ENCODE data around the gene ZNF337.
"Not testable (repeated sequence)": the region's sequence is repeated elsewhere in the genome, so short reads cannot be mapped to it uniquely, and the experiment has no call there.

ZNF337 gene

DNA sequence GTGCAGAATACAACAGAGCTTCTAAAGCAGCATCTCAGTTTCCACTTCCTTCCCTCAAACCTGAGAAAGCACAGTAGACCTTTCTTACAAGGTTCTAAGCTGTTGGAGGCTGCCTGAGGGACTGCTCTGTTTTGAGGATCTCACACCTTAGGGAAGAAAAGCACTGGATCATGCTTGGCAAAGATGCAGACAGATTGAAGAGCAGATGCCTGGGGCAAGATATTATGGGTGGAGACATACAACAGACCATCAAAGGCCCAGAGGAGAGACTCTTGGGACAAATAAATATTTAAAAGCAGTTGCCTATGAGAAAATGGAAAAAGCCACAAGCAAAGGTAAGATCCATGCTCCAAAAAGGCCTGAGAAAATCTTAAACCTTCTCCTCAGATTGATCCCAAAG, 6.2 kb downstream of the ZNF337 start:
- DNase-seq, result no peak

DNA sequence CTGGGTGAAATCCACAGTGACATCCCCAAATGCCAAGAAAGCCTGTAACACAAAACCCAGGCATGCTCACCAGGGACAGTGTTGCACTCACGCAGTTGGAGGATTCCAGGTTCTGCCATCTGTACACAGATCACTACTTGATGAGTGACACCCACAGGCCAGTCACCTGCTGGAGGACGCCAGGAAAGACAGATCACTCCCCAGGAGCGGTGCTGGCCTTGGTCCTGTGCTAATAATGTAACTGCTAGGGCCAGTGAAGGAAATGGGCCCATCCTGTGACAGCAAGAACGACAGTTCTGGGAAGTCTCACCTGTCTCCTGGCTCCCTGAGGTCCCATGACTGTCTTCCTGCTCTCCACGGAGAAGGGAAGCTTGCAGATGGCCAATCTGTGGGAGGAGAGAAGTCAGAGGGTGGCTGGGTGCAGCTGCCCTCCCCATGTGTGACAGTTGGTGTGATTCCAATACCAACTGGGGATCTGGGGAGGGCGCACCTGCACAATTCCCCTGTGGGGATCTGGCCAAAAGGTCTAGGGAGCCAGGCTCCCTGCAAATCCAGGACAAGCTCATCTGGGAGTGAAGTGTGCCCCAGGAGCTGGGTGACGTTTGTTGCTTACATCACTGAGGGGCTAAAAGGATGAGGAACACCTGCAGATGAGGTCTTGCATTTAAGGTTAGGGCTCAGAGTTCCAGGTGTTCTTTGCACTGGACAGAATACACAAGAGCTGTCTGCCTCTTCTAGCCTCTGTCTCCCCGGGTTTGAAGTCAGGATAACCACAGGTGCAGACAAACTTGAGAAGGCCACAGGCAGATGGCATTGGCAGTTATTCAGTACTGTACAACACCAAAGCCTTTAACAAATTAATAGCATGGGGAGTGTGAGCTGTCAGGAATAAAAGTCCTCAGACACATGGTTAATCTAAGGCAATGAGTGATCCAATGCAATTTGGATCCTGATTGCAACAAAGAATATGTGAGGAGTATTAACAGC, 10.3 kb downstream of the ZNF337 start:
- DNase-seq, result no peak

DNA sequence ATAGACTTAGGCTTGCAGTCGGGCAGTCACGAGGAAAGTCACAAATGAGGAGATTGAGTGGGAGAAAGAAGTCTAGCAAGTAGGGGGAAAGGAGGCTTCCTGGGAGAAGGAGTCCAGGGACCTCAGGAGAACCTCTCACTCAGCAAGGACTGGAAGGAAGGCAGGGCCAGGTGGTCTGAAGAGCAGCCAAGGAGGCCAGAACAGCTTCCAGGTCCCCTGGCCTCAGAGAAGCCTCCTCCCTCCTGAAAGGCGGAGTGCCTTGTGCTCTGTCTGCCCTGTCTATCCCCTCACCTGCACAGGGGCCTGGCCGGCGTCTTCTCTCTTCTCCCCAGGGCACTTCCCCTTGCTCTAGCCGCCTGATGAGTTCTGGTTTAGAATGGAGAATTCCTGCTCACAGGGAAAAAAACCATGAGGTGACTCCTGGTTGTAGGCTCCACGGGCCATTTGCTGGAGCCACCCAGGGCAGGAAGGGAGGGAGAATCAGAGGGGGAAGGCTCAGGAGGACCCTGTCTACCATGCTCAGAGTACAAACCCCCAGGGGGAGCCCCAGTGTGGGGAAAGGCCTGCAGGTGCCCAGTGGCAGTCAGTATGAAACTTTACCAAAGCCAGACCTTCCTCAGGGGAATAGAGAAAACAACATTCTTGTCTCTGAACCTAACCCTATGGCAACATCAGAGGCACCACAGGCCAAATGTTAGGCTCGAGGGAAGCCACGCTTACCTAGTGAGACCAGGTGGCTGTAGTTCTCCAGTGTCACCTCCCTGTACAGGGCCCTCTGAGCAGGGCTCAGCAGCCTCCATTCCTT, 11.2 kb downstream of the ZNF337 start:
- DNase-seq, result no peak

DNA sequence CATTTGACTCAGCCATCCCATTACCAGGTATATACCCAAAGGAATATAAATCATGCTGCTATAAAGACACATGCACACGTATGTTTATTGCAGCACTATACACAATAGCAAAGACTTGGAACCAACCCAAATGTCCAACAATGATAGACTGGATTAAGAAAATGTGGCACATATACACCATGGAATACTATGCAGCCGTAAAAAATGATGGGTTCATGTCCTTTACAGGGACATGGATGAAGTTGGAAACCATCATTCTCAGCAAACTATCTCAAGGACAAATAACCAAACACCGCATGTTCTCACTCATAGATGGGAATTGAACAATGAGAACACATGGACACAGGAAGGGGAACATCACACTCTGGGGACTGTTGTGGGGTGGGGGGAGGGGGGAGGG, 12.8 kb downstream of the ZNF337 start:
- not testable (repeated sequence) for DNase-seq

DNA sequence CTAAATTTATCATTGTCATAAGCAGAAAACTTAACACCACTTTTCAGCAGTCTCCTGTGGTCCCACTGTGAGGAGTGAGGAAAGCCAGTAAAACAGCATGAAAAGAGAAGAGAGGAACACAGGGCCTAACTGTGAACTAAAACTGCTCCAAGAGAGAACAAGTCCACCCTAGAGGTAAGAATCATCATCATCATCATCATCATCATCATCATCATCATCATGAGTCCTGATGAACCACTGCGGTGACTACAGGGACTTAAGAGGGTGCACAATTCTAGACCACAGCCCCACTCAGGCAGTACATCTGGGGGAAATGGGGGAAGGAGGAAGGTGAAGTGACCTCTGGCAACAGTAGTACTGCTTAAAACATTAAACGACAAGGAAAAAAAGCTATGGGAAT, 13.6 kb downstream of the ZNF337 start:
- DNase-seq, result no peak

DNA sequence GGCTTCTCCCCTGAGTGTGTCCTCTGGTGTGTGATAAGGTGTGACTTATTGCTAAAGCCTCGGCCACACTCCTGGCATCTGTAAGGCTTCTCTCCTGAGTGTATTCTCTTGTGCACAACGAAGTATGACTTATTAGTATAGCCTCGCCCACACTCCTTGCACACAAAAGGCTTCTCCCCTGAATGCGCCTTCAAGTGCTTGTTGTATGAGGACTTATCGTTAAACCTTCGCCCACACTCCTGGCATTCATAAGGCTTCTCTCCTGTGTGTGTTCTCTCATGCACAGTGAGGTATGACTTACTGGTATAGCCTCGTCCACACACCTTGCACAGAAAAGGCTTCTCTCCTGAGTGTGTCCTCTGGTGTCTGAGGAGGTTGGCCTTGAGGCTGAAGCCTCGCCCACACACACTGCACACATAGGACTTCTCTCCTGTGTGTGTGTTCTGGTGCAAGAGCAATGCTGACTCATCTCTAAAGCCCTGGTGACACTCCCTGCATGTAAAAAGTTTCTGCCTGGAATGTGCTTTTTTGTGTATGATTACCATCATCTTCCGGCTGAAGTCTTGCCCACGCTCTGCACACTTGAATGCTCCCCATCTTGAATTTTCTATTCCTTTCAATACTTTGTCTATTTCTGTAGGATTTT, 20.4 kb downstream of the ZNF337 start:
- DNase-seq, result no peak

DNA sequence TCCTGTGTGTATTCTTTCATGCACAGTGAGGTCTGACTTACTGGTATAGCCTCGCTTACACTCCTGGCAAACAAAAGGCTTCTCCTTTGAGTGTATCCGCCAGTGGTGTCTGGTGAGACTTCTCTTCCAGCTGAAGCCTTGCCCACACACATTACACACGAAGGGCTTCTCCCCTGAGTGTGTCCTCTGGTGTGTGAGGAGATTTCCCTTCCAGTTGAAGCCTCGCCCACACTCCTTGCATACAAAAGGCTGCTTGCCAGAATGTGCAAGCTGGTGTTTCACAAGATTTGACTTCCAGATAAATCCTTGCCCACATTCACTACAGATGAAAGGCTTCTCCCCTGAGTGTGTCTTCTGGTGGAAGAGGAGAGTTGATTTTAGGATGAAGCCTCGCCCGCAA, 21.5 kb downstream of the ZNF337 start:
- DNase-seq, result no peak

DNA sequence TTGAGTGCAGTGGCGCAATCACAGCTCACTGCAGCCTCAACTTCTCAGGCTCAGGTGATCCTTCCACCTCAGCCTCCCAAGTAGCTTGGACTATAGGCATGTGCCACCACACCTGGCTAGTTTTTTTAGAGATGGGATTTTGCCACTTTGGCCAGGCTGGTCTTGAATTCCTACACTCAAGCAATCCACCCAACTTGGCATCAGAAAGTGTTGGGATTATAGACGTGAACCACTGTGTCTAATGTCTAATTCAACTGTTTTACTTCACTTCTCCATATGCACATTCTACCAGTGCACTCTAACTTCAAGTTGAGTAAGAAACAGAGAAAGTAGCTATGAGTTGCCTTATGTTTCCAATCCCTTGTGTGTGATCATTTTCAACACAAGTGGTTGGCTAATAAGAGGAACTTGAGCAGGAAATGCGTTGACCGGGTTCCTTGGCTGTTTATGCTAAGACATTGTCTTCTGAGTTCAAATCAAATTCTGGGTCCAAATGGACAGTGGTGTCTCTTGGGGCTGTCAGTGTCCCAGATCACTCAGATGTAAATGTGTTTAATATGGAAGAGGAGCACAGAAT, 23.9 kb downstream of the ZNF337 start:
- no peak for DNase-seq

DNA sequence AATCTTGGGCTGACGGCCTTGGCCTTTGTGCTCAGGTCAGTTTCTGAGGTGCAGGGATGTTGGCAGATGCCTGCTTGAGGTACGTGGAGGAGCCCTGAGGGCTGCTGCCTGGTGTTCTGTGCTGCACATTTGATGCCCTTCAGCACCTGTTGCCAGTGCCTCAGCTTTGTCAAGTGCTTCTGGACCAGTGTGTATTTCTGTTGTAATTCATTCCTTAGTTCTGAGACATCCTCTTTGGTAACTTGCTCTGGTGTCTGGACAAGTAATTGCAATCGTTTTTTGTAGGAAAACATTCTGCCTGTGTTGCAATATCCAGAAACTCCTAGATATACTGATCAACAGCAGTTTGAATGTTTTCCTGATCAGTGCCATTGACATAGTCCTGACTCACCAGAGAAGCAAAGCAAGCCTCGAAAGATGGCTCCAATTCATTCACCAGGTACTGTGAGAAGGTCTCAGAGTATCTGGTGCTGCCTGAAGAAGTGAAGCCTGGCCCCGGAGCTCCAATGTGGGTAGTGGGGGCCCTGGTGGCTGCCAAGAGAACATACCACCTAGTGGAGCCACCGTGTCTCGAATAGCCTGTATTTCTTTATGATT, 26.7 kb downstream of the ZNF337 start:
- DNase-seq, result no peak

DNA sequence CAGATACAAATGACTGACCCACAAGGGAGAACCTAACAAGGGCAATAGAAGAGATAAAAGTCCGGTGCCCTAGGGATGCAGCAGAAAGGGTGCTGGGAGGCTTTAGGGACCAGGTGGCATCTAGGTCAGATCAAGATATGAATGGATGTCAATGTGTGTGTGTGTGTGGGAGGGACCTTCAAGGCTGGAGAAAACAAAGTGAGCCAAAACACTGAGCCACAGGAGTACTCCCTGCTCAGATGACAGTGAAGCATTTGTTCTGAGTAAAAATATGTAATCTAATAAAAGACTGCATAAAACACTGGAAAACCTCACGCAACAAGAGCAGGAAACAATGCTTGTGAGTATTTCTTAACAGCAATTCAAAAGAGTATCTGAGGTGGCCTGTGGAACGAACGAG, 28.2 kb downstream of the ZNF337 start:
- DNase-seq, result no peak

DNA sequence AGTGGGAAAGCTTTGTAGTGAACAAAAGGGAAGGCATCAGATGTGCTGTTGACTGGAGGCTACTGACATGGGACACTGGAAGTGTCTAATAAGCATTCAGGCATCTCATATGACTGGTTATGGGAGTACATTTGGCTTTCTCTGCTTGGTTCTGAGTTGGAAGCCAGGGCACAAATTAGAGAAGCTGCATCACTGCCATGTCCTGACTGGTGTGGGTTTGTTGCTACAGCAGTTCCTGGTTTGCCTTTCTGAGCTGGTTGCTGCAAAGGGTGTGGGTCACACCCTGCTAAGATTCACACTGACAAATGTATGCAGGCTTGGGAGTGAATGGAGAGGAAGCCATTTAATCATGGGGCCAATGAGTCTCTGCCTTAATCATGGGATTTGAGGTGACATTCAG, 36.7 kb downstream of the ZNF337 start:
- no peak for DNase-seq

DNA sequence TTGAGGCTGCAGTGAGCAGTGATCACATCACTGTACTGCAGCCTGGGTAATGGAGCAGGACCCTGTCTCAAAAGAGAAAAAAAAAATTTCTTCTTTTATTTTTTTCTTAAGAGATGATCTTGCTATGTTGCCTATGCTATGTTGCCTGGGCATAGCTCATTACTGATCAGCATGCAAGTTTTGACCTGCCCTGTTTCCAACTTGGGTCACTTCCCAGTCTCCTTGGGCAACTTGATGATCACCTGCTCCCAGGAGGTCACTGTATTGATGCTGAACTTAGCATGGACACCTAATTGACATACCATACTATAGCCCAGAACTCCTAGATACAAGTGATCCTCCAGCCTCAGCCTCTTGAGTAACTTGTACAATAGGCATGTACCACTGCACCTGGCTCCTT, 42.2 kb downstream of the ZNF337 start:
- no peak for DNase-seq

DNA sequence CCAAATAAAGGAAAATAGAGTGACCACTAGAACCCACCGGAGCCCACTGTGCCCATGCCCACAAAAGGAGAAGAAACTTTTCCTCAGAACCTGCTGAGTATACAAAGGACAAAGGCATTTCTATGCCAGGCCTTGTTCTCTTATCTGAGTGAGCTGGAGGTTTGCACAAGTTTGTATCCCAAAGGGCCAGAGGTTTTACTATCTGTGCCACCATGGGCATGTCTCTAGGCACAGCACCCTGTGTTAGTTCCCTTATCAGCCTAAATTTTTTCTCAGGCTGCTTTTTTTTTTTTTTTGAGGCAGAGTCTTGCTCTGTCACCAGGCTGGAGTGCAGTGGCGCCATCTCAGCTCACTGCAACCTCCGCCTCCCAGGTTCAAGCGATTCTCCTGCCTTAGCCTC, 43.8 kb downstream of the ZNF337 start:
- not testable (repeated sequence) for DNase-seq

DNA sequence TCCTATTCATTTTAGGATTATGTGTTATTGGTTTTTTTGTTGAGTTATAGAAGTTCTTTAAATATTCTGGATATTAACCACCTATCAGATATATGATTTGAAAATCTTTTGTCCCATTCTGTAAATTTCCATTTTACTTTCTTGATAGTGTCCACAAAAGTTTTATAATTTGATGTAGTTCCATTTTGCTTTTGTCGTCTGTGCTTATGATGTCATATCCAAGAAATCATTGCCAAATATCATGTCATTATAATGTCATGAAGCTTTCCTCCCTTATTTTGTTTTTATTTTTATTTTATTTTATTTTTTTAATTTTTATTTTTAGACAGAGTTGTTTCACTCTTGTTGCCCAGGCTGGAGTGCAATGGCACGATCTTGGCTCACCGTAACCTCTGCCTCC, 51.8 kb downstream of the ZNF337 start:
- DNase-seq, result no peak

DNA sequence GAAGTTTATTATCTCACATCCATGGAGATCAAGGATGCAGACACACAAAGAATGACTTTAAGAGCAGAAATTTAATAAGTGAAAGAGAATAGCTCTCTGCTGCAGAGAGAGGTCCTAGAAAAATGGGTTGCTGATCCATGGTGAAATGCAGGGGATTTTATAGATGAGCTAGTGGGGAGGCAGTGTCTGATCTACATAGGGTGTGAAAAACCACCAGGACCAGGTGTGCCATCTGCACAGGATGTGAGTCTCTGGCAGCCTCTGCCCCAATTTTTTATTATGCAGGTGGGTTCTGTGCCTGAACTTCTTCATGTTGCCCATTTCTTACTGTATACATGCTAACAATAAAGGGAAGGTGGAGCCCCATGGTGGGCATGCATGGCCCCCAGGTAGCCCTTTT, 52.9 kb downstream of the ZNF337 start:
- DNase-seq, result peak; percentile 10

DNA sequence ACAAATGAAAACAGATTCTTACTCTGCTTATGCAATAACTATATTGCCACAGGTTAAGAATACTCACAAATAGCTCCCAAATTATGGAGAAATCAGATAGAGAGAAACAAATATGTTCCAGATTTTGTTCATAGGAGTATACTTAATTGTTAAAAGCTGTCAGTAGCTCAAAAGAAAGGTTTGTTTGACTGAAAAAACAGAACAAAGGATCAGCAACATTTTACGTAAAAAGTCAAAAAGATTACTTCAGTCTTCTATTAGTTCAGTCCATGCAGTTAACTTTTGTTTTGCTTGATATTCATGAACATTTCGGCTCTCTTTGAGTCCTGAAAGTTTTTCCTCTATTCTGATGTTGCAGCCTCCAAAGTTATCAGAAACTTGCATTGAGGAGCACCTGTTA, 59.4 kb downstream of the ZNF337 start:
- DNase-seq, result no peak

DNA sequence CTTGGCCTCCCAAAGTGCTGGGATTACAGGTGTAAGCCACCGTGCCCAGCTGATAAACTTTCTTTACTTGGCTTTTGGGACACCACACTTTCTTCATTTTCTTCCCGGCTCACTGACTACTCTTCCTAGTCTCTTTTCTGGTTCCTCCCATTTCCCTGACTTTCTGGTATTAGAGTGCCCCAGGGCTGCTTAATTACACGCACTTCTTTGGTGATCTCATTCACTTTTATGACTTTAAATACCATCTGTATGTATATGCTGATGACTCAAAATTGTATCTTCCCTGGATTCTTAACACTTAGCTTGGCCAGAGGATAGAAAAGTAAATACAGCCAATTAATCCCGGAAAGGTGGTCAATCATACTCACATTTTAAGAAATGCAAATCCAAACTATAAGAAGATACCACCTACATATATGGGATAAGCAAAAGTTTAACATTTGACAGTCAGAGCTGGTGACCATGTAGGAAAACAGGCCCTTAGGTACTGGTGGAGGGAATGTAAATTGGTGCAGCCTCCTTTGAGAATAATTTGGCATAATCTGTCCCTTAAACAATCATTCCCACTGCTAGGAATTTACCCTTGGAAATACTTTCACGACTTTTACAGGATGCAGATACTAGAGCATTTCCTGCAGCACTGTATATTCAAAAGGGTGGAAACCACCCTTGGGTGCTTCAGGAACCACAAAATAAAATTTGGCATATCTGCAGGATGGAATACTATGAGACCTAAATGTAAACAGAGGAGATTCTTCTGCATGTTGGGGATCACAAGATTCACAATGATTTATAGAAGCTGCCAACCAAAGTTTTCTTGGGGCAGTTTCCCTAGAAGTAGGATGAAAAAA, 63.5 kb downstream of the ZNF337 start:
- DNase-seq, result no peak

DNA sequence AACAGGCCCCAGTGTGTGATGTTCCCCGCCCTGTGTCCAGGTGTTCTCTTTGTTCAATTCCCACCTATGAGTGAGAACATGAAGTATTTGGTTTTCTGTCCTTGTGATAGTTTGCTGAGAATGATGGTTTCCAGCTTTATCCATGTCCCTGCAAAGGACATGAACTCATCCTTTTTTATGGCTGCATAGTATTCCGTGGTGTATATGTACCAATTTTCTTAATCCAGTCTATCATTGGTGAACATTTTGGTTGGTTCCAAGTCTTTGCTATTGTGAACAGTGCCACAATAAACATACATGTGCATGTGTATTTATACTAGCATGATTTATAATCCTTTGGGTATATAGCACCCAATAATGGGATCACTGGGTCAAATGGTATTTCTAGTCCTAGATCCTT, 66.0 kb downstream of the ZNF337 start:
- not testable (repeated sequence) for DNase-seq

DNA sequence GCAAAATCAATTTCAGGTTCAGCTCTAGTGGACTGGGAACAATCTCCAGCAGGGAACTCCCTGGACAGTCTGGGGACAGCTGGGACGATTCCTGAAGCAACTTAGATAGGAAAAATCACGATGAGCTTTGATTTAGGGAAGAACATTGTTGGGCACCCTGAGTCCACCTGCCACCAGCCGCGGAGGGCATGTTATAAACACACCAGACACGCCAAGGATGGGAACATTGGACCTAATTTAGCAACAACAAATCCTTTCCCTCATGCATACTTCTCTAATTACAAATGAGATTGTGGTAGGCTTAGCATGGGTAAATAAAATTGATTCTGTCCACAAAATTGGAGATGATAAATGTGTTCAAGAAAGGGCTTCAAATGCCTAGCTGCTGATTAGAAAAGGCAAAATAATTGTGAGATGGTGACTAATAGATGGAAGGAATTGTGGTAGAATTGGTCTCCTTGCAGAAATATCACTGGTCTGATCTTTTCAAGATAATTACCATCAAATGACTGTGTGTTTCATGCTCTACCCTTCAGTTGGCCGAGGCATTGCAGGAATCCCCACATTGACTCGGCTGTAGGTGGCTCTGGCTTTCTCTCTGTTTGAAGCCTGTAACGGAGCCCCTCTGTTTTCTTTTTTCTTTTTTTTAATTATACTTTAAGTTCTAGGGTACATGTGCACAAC, 66.7 kb downstream of the ZNF337 start:
- DNase-seq, result no peak

DNA sequence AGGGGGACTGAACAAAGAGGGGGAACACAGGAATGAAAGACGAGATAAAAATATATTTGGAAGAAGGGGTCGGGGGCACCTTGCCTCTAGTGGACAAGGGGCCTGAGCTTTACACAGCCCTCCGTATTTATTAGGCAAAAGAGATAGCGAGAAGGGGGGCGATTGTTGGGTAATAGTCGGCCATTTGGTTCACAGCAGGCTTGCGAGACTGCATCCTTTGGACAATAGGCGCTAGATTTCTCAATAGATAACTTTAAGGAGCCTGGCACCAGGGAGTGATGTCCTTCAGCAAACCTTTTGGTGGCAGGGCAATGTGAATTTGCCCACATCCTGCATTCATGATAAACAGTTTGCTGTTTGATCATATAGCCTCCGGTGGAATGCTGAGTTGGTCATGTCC, 69.9 kb downstream of the ZNF337 start:
- no peak for DNase-seq

DNA sequence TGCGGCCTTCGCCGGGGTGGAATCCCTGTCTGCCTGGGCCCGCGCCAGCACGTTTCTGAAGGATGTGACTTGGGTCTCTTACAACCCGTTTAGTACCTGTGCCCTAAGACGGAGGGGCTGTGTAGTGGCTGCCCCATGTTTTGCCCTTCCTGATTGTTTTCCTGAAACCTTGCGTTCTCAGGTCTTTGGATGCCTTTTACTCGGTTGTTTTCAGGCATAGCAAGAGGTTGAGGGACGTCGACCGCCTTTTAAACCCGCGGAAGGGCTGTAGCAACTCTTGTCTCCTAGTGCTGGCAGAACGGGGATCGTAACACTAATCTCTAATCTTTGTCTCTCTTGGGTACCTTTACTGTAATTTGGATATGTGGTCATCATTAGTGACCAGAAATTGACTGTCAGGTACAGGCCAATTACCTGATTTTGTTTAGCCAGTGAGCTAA, 72.1 kb downstream of the ZNF337 start:
- DNase-seq, result no peak

Data from CD4-positive, alpha-beta T cell treated with Interleukin-17A for 1 hour (primary cell).